Memory B cell (primary cell): Measurements from ENCODE around the gene CAPZA2.
"Not testable (repeated sequence)": the region's sequence is repeated elsewhere in the genome, so short reads cannot be mapped to it uniquely, and the experiment has no call there.

Experiments
- ATAC-seq: fragments of 150-1000 bp; cut with Tn5 transposase; 2 replicates; pipeline ENCODE4 v1.10.0; 2021; ENCODE audit warnings: low read depth, mild to moderate bottlenecking, moderate library complexity
- DNase-seq, 2 donors: peaks; one replicate each; pipeline ENCODE4 v3.0.0; 2022; ENCODE audit warnings: low spot score in 2 of 2
- H3K27ac Mint-ChIP-seq: one replicate; pipeline ENCODE4 v1.8.0; 2022; ENCODE audit warnings: mild to moderate bottlenecking, moderate library complexity, mixed read lengths
- H3K27me3 Mint-ChIP-seq: one replicate; pipeline ENCODE4 v1.8.0; 2022; ENCODE audit warnings: mixed read lengths
- H3K36me3 Mint-ChIP-seq: one replicate; pipeline ENCODE4 v1.8.0; 2022; ENCODE audit warnings: mild to moderate bottlenecking, mixed read lengths
- H3K4me1 Mint-ChIP-seq: one replicate; pipeline ENCODE4 v1.8.0; 2022; ENCODE audit warnings: mixed read lengths
- H3K4me3 Mint-ChIP-seq: one replicate; pipeline ENCODE4 v1.8.0; 2022; ENCODE audit warnings: mild to moderate bottlenecking, moderate library complexity, mixed read lengths
- H3K9me3 Mint-ChIP-seq: one replicate; pipeline ENCODE4 v1.8.0; 2022; ENCODE audit warnings: mixed read lengths

CAPZA2 gene

DNA sequence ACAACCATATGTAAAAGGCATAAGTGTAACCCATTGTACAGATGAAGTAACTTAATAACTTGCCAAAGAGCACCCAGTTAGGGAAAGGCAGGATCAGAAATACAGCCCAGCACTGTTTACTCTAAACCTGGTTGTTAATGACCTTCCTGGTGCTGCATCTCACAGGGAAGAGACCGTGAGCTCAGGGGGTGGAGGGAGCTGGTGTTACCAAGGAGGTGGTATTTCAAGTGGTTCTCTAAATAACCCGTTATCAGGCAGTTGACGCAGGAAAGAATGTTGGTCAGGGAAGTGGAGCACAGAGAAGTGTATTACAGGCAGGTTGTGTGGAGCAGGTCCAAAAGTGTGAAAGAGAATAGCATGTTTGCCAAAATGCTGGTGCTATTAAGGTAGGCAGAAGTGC is 86.5 kb downstream of the CAPZA2 start:
- no peaks in the 10 kb centered on the region for H3K9me3 Mint-ChIP-seq
- no peaks in the 10 kb centered on the region for H3K4me1 Mint-ChIP-seq
- no peak overlapping the region for H3K4me3 Mint-ChIP-seq
- H3K27ac Mint-ChIP-seq: no peak overlapping the region
- no peak for ATAC-seq
- DNase-seq: no peak
- no peaks in the 10 kb centered on the region for H3K36me3 Mint-ChIP-seq
- H3K27me3 Mint-ChIP-seq: no peaks in the 10 kb centered on the region

DNA sequence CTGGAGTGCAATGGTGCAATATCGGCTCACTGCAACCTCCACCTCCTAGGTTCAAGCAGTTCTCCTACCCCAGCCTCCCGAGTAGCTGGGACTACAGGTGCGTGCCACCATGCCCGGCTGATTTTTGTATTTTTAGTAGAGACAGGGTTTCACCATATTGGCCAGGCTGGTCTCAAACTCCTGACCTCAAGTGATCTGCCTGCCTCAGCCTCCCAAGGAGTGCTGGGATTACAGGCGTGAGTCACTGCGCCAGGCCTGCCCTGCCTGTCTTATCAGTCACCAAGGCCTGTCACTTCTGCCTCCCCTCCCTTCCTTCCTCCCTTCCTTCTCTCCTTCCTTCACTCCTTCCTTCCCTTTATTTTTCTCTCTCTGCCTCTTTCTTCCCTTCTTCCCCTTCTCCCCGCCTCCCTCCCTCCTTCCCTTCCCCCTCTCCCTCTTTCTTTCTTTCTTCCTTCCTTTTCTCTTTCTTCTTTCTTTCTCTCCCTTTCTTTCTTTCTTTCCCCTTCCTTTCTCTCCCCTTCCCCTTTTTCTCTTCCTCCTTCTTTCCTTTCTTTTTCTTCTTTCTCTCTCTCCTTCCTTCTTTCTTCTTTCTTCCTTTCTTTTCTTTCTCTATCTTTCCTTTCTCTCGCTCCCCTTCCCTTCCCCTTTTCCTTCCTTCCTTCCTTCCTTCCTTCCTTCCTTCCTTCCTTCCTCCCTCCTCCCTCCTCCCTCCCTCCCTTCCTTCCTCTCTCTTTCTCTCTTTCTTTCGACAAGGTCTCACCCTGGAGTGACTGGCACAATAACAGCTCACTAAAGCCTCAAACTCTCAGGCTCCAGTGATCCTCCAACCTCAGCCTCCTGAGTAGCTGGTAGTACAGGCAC is 87.8 kb downstream of the CAPZA2 start:
- ATAC-seq (no peak), DNase-seq (no peak)
- Mint-ChIP-seq H3K36me3 (no peaks in the 10 kb centered on the region), H3K27me3 (no peaks in the 10 kb centered on the region), H3K4me1 (peaks cover 6% of the 10 kb centered on the region), H3K9me3 (no peaks in the 10 kb centered on the region), H3K4me3 (no peak overlapping the region), H3K27ac (no peak overlapping the region)

DNA sequence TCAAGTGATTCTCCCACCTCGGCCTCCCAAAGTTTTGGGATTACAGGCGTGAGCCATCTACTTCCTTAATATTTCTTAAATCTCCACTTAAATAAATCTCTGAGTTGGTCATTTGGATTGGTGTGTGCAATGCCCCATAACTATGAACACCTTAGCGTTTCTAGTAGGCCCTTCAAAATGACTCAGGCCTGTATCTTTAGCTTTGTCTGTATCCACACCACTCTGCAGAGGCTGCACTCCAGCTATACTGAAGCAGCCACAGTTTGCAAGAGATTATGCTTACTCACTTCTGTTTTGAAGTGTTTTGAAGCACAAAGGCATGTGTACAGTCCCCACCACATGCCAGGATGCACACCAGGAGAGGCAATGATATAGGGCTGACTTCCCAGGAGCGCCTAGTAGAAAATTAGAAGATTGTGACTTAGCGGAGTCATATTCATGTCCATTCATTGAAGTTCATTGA is 88.5 kb downstream of the CAPZA2 start:
- no peaks in the 10 kb centered on the region for H3K36me3 Mint-ChIP-seq
- no peak overlapping the region for H3K27ac Mint-ChIP-seq
- no peaks in the 10 kb centered on the region for H3K27me3 Mint-ChIP-seq
- H3K9me3 Mint-ChIP-seq: no peaks in the 10 kb centered on the region
- no peak for ATAC-seq
- H3K4me1 Mint-ChIP-seq: peaks cover 11% of the 10 kb centered on the region
- no peak overlapping the region for H3K4me3 Mint-ChIP-seq
- no peak for DNase-seq

DNA sequence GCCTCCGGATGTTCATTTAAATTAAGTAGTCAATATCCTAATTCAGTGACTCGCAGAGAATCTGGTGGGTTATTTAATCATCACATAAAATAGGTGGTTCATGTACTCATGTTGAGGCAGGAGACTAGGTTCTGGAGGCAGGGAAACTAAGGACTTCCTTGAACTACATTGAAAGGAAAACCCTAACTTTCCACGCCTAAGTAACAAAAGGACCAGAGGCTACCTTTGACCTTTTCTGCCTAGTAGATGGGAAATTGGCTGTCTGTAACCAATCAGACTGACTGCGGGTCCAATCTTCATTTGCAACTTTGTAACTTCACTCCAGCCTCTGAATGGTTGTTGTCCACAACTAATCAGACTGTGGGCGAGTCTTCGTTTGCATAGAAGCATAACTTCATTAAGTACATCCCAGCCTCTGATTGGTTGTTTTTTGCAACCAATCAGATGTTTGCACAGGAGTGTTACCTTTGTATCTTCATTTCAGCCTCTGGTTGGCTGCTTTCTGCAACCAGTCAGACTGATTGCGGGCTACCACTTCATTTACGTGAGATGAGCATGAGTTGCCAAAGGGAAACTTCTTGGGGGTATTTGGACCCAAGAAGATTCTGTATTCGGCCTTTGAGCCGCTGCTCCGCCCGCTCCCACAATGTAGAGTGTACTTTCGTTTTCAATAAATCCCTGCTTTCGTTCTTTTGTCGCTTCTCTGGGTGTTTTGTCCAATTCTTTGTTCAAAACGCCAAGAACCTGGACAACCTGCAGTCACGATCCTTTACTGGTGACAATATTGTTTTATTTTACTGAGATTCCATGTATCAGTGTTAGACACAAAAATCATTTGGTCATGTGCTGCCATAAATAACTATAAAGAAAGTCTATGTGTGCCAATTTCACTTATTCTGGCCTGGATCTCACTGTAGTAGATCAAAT is 89.2 kb downstream of the CAPZA2 start:
- DNase-seq (no peak), ATAC-seq (no peak)
- Mint-ChIP-seq H3K36me3 (no peaks in the 10 kb centered on the region), H3K4me3 (peak overlapping the region; percentile 35), H3K27ac (no peak overlapping the region), H3K9me3 (no peaks in the 10 kb centered on the region), H3K27me3 (no peaks in the 10 kb centered on the region), H3K4me1 (peaks cover 12% of the 10 kb centered on the region)

DNA sequence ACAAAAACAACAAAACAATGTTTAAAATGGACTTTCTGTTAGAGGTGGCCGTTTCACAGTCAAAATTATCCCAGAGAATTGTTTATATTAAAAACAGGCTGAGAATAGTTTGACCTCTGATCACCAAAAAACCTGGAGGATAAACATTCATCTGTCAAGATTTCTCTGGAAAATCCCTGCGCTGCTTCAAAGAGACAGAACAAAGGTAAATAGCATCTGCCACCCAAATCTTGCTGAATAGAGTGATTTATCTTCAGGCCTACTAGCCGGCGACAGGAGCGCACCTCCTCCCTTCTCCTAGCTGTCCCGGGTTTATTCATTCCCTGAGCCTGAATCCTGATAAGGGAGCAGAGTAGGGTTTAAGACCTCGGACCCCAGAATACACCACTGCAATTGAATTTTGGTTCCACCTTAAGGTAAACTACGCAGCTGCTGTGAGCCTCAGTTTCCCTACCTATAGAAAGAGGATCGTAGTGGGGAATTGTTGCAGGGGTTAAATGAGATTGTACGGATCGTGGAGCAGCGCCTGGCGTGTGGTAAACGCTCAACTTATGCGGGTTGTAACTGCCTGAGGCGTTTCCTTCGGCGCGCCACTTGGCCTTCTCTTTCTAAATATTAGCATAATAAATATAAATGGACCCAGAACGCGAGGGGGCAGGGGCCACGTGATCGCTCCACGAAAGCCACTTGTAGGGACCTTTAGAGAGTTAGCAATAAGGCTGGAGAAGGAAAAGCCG is 90.4 kb downstream of the CAPZA2 start:
- Mint-ChIP-seq H3K36me3 (no peaks in the 10 kb centered on the region), H3K4me1 (peaks cover 13% of the 10 kb centered on the region)
- no peak for DNase-seq

DNA sequence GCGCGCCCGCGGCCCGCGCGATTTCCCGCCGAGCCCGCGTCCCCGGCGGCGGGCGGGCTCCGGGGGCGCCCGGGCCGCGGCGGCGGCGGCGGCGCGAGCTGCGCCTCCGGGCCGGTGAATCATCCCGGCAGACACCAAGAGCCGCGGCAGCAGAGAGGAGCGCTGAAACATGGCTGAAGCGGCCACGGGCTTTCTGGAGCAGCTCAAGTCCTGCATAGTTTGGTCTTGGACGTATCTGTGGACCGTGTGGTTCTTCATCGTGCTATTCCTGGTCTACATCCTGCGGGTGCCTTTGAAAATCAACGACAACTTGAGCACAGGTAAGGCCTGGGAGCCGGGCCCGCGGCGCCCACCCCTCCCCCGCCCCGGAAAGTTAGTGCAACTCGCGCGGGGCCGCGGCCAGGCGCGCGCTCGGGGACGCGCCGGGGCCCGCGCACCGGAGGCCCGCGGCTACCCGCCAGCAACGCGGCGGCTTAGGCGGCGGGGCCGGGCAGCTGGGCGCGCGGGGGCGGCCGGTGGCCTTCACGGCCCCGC is 91.1 kb downstream of the CAPZA2 start, which contains the start of gene ST7:
ST7 (plus strand) TSS at position 130 of the 534 bp plus-strand sequence; CDS start at position 170, 40 bp downstream.
- Mint-ChIP-seq H3K27ac (peak within 1 kb of the TSS; percentile 85), H3K9me3 (no peaks in the 10 kb centered on the region), H3K27me3 (no peaks in the 10 kb centered on the region), H3K4me3 (peak within 1 kb of the TSS; percentile 91), H3K36me3 (no peaks in the 10 kb centered on the region), H3K4me1 (peaks cover 13% of the 10 kb centered on the region)
- DNase-seq (peak in 1 of 2 donors; percentile 51), ATAC-seq (peak; percentile 76)

More for the DNA sequence above, 90.4 kb downstream of the CAPZA2 start:
- H3K27ac Mint-ChIP-seq: peak overlapping the region; percentile 82
- ATAC-seq: peak; percentile 38
- no peaks in the 10 kb centered on the region for H3K27me3 Mint-ChIP-seq
- H3K9me3 Mint-ChIP-seq: no peaks in the 10 kb centered on the region
- H3K4me3 Mint-ChIP-seq: peak overlapping the region; percentile 85

DNA sequence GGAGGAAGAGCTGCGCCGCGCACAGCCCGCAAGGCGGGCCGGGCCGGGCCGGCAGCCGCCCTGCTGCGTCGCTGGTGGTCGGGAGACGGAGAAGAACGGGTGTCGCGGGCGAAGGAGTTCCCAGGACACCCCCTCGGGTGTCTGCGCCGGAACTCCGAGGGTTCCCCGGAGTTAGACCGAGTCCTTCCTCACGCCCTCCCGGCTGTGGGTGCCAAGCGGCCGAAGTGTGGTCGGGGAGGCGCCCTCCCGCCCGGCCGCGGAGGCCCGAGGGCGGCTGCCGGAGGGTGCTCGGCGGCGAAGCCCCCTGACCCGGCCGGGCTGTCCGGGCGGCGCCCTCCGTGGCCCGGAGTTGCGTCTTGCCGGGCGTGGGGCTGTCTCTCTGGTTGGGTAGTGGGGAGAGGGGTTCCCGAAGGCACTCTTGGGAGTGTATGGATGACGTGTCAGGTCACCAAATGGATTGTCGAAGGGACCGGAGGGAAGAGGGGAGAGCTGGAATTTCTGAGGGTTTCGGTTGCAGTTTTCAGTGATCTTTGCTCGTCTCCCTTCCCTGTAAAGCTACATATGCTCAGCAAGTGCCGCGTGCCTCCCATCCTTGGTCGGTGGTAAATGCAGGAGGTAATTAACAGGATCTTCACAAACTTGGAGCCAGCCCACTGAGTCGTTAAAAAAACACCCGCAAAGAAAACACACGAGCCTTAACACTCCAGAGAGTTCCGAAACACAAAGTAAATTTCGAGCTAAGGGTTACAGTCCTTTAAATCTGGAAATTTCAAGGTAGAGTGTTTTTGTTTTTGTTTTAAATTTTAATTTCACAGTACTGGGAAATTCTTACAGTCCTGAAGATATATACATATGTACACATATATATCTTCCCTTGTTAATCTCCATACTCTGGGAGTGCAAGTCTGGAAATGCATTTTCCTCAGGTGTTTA is 91.8 kb downstream of the CAPZA2 start:
- H3K9me3 Mint-ChIP-seq: no peaks in the 10 kb centered on the region
- peak; percentile 25 for ATAC-seq
- DNase-seq: peak in 1 of 2 donors; percentile 65

DNA sequence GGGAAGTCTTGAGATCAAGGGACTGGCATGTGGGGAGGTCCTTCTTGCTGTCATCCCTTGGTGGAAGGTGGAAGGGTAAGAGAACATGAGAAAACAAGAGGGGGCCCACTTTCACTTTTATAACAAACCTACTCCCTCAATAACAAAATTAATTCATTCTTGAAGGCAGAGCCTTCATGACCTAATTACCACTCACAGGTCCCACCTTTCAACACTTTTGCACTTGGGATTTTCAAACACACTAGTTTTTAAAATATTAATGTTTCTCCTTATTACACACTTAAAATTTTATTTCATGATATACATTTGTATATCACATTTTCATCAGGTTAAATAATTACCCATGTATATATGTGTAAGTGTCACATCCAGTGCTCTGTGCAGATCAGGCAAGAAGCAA is 93.0 kb downstream of the CAPZA2 start:
- H3K27me3 Mint-ChIP-seq: no peaks in the 10 kb centered on the region

More for the DNA sequence above, 91.8 kb downstream of the CAPZA2 start:
- Mint-ChIP-seq H3K27ac (peak overlapping the region; percentile 85), H3K27me3 (no peaks in the 10 kb centered on the region), H3K36me3 (no peaks in the 10 kb centered on the region), H3K4me3 (peak overlapping the region; percentile 91), H3K4me1 (peaks cover 13% of the 10 kb centered on the region)

DNA sequence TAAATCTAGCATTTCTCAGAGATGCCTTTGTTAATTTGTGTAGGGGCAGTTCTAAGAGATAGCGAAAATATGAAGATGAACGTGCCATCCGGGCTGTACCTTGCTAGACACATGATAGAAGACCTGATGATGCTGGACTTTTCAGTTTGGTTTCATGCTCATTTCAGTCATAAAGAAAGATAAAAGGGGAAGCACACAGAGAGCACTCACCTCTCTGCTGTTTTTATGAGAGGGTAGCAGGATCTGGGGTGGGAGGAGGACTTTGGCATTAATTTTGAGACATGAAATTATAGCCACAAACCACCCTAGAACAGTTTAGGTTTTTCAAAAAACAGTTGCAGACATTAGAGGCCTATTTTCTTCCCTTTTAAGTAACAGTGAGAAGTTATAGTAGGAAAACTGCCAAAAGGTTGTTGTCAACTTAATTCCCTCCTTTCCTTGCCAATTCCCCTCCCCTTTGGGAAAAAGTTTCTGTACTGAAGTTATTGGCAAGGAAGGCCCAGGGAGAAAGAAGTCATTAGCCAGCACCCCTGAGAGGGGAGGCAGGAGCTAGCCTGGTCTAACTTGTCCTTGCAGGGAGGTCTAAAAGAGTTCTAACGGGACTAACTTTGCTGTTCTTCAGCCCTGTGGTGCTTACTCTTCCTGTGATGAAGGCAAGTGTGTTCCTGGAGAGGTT is 93.6 kb downstream of the CAPZA2 start:
- Mint-ChIP-seq H3K27ac (peak overlapping the region; percentile 72), H3K4me1 (peaks cover 13% of the 10 kb centered on the region), H3K4me3 (peak overlapping the region; percentile 41), H3K9me3 (no peaks in the 10 kb centered on the region), H3K27me3 (no peaks in the 10 kb centered on the region), H3K36me3 (no peaks in the 10 kb centered on the region)
- ATAC-seq: peak; percentile 44
- DNase-seq: peak in 1 of 2 donors; percentile 25

More for the DNA sequence above, 93.0 kb downstream of the CAPZA2 start:
- Mint-ChIP-seq H3K27ac (peak overlapping the region; percentile 72), H3K4me1 (peaks cover 13% of the 10 kb centered on the region), H3K9me3 (no peaks in the 10 kb centered on the region), H3K4me3 (peak overlapping the region; percentile 91), H3K36me3 (no peaks in the 10 kb centered on the region)
- no peak for ATAC-seq
- DNase-seq: no peak

DNA sequence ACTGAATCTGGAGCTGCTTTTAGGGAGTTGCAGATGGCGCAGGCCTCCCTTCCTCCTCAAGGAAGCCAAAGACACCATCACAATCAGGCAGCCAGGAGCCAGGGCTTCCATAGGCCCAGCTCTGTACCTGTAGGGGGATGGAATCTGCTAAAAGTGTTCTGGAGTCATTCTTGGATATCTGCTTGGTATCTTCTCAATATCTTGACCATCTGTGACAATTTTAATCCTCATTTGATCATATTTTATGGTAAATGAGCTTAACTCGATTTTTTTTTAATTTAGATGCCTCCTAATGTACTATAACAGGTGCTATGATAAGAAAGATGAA is 94.1 kb downstream of the CAPZA2 start:
- peak overlapping the region; percentile 72 for H3K27ac Mint-ChIP-seq

DNA sequence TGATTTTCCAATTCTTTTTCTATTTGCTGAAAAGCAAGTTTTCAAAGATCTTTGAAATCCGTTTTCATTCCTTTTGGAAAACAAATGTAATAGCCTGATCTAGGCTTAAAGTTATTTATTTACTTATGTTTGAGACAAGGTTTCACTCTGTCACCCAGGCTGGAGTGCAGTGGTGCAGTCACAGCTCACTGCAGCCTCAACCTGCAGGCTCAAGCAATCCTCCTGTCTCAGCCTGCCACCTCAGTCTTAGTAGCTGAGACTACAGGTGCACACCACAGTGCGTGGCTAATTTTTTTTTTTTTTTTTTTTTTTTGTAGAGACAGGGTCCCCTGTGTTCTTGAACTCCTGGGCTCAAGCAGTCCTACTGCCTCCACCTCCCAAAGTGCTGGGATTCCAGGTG is 95.5 kb downstream of the CAPZA2 start:
- Mint-ChIP-seq H3K27ac (no peak overlapping the region), H3K36me3 (peaks cover 2% of the 10 kb centered on the region), H3K4me3 (no peak overlapping the region), H3K27me3 (no peaks in the 10 kb centered on the region), H3K4me1 (peaks cover 15% of the 10 kb centered on the region), H3K9me3 (no peaks in the 10 kb centered on the region)
- ATAC-seq (no peak), DNase-seq (no peak)

More for the DNA sequence above, 94.1 kb downstream of the CAPZA2 start:
- no peaks in the 10 kb centered on the region for H3K27me3 Mint-ChIP-seq
- ATAC-seq: no peak
- peaks cover 2% of the 10 kb centered on the region for H3K36me3 Mint-ChIP-seq
- DNase-seq: no peak
- H3K4me1 Mint-ChIP-seq: peaks cover 13% of the 10 kb centered on the region
- no peaks in the 10 kb centered on the region for H3K9me3 Mint-ChIP-seq
- no peak overlapping the region for H3K4me3 Mint-ChIP-seq

DNA sequence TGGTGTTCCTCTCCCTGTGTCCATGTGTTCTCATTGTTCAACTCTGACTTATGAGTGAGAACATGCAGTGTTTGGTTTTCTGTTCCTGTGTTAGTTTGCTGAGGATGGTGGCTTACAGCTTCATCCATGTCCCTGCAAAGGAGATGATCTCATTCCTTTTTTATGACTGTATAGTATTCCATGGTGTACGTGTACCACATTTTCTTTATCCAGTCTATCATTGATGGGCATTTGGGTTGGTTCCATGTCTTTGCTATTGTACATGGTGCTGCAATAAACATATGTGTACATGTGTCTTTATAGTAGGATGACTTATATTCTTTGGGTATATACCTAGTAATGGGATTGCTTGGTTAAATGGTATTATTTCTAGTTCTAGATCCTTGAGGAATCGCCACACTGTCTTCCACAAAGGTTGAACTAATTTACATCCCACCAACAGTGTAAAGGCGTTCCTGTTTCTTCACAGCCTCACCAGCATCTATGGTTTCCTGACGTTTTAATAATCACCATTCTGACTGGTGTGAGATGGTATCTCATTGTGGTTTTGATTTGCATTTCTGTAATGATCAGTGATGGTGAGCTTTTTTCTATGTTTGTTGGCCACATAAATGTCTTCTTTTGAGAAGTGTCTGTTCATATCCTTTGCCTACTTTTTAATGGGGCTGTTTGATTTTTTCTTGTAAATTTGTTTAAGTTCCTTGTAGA is 99.7 kb downstream of the CAPZA2 start:
- H3K27me3 Mint-ChIP-seq, H3K9me3 Mint-ChIP-seq, ATAC-seq, DNase-seq, H3K36me3 Mint-ChIP-seq, H3K4me1 Mint-ChIP-seq, H3K4me3 Mint-ChIP-seq, H3K27ac Mint-ChIP-seq: not testable (repeated sequence)
